Activated naive CD4-positive, alpha-beta T cell (primary cell): Measurements from ENCODE around the gene FAR2.

Experiments used
- DNase-seq, 4 experiments: peaks; one replicate each; lab custom pipeline; 2025; lab: John Stamatoyannopoulos, UW

FAR2 gene

DNA sequence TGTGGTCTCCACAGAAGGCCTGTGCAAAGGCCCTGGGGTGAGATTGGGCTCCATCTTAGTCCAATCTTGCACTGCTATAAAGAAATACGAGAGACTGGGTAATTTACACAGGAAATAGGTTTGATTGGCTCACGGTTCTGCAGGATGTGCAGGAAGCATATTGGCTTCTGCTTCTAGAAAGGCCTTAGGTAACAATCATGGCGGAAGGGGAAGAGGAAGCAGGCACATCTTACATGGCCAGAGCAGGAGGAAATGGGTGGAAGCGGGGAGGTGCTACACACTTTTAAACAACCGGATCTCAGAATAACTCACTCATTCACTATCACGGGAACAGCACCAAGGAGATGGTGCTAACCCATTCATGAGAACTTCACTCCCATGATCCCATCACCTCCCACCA lies 55.4 kb downstream of the FAR2 start:
- no peak for DNase-seq

- DNase-seq = no peak
These were observed 58.0 kb downstream of the FAR2 start for GRCh38 chr12:29207120-29207519.

- no peak for DNase-seq
These were observed 59.0 kb downstream of the FAR2 start for GRCh38 chr12:29208060-29208459.

DNA sequence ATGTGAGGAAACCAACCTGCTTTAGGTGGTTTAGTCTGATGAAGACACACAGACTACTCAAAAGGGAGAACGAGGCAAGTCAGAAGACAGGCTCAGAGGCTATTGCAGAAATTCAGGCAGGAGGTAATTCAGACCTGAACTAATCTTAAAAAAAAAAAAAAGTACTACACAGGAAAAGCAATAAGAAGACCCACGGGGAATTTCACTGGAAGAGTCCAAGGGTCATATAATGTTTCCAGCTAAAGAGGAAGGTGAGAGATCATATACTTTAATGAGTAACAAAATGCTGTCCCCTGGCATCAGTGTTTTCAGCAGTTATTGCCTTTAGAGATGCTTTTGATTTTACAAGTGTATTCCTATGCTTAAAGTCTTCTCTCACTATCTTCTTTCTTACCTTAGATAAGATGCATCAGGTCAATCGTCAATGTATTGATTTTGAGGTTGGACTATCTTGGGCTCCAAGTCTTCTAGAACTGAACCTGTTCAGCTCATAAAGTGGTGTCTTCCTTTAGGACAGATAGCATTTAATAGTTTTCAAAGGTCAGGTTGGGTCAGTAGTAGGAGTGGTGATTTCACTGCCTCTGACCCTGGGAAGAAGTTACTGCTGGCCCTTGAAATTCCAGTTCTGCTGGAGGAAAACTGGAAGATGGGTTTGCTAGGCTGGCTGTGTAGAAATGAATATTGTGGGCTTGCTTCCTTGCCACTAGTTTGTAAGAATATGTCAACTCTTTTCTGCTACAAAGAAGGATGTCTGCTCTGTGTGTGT lies 60.0 kb downstream of the FAR2 start:
- DNase-seq = no peak

- no peak for DNase-seq
These were observed 62.6 kb downstream of the FAR2 start for GRCh38 chr12:29211696-29212095.

- no peak for DNase-seq
These were observed 63.8 kb downstream of the FAR2 start for GRCh38 chr12:29212682-29213403.

DNA sequence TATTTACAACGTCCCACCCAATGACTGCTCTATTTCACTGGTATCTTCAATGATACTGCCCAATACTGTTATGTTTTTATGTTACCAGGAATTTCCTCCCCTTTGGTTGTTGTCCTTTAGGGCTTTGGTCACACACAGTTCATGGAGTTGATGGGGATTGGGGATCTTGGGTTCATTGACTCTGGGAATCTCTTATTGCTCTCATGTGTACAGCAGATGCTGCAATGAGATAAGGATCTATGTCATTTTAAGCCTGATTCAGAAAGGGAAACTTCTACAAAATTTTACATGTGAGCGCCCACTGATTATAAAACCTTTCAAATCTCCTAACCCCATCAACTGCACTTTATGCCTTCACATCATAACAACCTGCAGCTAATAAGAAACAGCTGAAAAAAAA lies 67.2 kb downstream of the FAR2 start:
- DNase-seq = no peak

GRCh38 chr12:29216797-29217575 lies 67.9 kb downstream of the FAR2 start:
- DNase-seq = no peak

DNA sequence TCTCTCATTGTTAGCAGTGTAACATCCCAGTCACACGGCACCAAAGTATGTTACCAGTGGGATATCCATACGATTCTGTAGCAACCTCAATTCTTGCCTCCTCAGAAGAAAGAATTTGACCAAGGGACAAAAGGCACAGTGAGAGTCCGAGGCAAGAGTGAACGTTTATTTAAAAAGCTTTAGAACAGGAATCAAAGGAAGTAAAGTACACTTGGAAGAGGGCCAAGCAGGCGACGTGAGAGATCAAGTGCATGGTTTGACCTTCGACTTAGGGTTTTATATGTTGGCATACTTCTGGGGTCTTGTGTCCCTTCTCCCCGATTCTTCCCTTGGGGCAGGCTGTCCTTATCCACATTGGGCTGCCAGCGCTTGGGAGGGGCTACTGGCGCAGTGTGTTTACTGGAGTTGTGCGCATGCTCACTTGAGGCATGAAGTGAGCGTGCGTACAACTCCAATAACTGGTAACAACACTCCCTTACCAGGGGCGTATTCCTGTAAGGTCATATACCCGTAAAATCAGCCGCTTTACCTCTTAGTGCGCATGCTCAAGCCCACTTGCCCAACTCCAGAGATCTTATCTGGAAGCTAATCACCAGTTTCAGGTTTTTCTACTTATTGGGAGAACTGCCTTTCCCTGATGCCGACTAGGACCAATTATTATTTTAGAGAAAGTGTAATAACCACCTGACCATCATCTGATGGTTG lies 71.7 kb downstream of the FAR2 start:
- DNase-seq = no peak

- DNase-seq = no peak
These were observed 73.1 kb downstream of the FAR2 start for GRCh38 chr12:29222200-29222599.

GRCh38 chr12:29223426-29223825 lies 74.3 kb downstream of the FAR2 start:
- DNase-seq = no peak

- DNase-seq = no peak
These were observed 75.0 kb downstream of the FAR2 start for GRCh38 chr12:29223956-29224543.

DNA sequence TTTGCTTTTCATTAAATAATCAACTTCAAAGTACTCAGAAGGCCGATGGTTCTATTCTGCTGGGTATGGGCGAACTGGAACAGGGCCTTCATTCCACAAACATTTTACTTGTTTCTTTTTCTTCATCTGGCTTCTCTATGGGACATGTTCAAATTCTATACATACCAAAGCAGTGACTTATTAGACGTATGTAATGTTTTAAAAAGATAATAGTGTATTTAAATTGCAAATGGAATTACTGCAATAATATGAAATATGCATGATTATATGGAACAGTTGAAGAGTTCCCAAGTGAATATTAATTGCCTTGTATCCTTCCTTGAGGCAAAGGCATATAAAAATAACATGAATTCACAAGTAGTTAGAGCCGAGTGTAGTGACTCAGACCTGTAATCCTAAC lies 75.5 kb downstream of the FAR2 start:
- DNase-seq = no peak

- no peak for DNase-seq
These were observed 76.8 kb downstream of the FAR2 start for GRCh38 chr12:29225834-29226233.

- no peak for DNase-seq
These were observed 77.5 kb downstream of the FAR2 start for GRCh38 chr12:29226616-29227015.

DNA sequence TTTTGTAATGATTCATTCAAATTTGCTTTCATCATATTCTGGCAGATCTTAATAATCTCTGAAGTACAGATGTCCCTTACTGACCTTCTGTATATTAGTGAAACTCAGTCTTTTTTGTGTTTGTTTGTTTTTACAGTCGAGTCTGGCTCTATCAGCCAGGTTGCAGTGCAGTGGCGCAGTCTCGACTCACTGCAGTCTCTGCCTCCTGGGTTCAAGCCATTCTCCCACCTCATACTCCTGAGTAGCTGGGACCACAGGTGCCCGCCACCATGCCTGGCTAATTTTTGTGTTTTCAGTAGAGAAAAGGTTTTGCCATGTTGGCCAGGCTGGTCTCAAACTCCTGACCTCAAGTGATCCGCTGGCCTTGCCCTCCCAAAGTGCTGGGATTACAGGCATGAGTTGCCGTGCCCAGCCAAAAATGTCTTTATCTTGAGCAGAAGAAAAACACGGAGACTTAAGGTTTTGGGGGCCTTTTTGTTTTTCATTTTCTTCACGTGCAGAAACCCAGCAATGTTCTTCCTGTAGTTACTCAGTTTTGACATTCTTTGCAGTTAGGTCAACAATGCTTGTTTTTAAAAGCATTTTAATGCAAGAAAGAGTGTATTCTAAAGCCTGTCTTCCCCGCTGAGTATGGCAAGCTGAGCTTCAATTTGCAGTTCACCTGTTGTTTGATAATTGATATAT lies 79.5 kb downstream of the FAR2 start:
- DNase-seq = no peak

GRCh38 chr12:29229158-29229505 lies 80.1 kb downstream of the FAR2 start:
- no peak for DNase-seq

DNA sequence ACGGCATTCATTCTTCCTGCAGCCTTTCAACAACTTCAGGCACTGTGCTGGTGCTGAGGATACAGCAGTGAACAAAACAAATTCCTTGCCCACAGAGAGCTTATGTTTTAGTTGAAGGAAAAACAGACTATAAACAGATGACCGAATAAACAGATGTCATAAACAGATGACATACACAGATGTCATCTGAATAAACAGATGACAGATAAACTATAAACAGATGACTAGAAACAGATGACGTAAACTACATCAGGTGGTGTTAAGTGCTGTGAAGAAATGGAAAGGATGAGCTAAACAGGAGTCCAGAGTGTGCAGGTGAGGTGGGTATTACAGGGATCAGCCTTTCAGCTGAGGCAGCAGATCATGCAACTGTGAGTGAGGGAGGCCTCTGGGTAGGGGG lies 80.9 kb downstream of the FAR2 start:
- no peak for DNase-seq

DNA sequence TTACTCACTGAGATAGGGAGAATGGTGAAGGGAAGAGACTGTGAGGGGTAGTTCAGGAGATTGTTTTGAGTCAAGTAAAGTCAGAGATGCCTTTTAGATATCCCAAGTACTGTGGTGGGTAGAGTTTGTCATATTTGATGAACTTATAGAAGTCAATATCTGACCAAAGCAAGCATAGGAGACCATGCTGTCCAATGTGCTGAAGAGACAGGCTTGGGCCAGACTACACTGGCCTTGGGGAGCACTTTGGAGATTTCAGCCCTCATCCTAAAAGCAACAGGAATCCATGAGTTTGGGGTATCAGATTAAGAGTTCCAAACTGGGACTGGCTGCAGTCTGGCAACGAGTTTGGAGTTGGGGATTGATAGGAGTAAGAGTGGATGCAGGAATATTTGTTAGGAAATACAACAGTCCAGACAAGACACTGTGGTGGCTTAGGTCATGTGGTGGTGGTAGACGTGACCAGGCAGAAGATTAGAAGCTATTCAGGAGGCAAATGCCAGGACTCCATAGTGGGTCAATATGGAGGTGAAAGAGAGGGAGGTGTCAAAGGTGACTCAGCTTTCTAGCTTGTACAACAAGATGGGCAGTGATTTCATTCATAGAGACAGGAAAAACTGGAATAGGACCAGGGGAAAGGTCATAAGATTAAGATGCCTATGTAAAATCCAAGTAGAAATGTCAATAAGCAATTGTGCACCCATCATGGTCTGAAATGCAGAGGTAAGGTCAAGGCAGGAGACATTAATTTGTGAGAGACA lies 81.9 kb downstream of the FAR2 start:
- no peak for DNase-seq

- no peak for DNase-seq
These were observed 83.0 kb downstream of the FAR2 start for GRCh38 chr12:29232086-29232485.

DNA sequence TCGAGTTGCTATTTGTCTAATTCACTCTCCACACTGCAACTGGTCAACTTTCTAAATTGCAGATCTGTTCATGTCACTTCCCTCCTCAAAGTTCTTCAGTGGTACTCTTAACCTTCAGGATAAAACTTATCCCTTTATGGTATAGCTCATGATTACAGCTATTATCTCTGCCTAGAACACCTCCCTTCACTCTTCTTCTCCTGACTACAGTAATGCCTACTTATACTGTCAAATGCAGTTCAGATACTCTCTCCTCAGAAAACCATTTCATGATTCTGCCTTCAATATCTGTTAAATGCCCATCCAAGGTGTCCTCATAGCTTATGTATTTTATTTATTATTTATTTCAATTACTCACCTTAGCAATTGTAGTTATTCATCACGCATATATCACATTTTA lies 85.5 kb downstream of the FAR2 start:
- DNase-seq = no peak
